GM12878 (cell line): ENCODE measurements around the gene ARF5.

ENCODE experiments used
- CBFB ChIP-seq: IDR thresholded peaks from 2 replicates; pipeline ENCODE4 v1.6.1; 2016; ENCODE audit warnings: antibody characterized with exemption, low read depth
- CHD2 ChIP-seq: IDR thresholded peaks from 2 replicates; pipeline ENCODE4 v1.6.1; 2011; ENCODE audit warnings: low read depth, low read length, improper control_type of control experiment, borderline replicate concordance
- CREB1 ChIP-seq: IDR thresholded peaks from 2 replicates; pipeline ENCODE4 v1.6.1; 2012; ENCODE audit warnings: low read depth, mild to moderate bottlenecking, inconsistent platforms
- CTCF ChIP-seq, 3 experiments: IDR thresholded peaks in 2 of 3; conservative IDR thresholded peaks in 1 of 3; 2 replicates each; pipeline ENCODE4 v1.5.1; 2011; ENCODE audit warnings: low read depth in 3 of 3, low read length in 3 of 3, mild to moderate bottlenecking in 3 of 3, control low read depth in 2 of 3, moderate library complexity in 2 of 3, inconsistent platforms in 1 of 3, mixed read lengths in 1 of 3; ENCODE audit not compliant: control insufficient read depth in 2 of 3, insufficient read depth in 1 of 3; ENCODE audit errors: extremely low read depth in 1 of 3
- POLR2A ChIP-seq: IDR thresholded peaks from 2 replicates; pipeline ENCODE4 v1.6.1; 2011; ENCODE audit warnings: low read depth, mild to moderate bottlenecking, low read length
- POLR2AphosphoS5 ChIP-seq: IDR thresholded peaks from 2 replicates; pipeline ENCODE4 v1.6.1; 2011; ENCODE audit warnings: mild to moderate bottlenecking, low read length, inconsistent platforms
- SMC3 ChIP-seq: IDR thresholded peaks from 2 replicates; pipeline ENCODE4 v1.6.1; 2011; ENCODE audit warnings: low read length, improper control_type of control experiment, borderline replicate concordance
- SRF ChIP-seq, 2 experiments: IDR thresholded peaks; 2 replicates each; pipeline ENCODE4 v1.6.1; 2011; ENCODE audit warnings: low read depth in 2 of 2, low read length in 2 of 2, mild to moderate bottlenecking in 1 of 2, moderate library complexity in 1 of 2
- TCF7 ChIP-seq: IDR thresholded peaks from 2 replicates; pipeline ENCODE4 v1.6.1; 2014; ENCODE audit warnings: antibody characterized with exemption, borderline replicate concordance
- ZZZ3 ChIP-seq: IDR thresholded peaks from 2 replicates; pipeline ENCODE4 v1.6.1; 2011; ENCODE audit warnings: low read depth; ENCODE audit not compliant: control insufficient read depth, insufficient read length

DNA sequence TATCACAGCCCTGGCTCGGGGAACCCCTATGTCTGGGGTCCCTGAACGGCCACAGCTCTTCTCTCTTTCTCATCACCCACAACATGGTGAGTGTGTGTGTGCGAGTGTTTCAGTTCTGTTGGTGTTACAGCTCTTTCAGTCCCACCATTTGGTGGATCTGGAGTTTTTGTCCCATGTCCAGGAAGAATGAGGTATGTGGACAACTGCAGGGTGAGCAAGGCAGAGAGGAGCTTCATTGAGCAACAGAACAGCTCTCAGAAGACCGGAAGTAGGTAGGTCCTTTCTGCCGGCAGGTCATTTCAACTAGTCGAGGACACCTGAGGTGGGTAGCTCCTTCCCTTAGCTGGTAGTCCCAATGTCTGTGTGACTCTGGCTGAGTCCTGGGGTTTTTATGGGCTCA is 20.2 kb downstream of the ARF5 start:
- TF ChIP-seq CBFB (no peak), SMC3 (no peak), POLR2A (no peak), SRF (IDR thresholded peaks at IDR 0.05; ENCODE audit: low read depth in 2 of 2, low read length in 2 of 2) (no peak), CTCF (IDR thresholded peaks at IDR 0.05 in 2 of 3, conservative IDR thresholded peaks at IDR 0.05 in 1 of 3; ENCODE audit: control insufficient read depth in 2 of 3, extremely low read depth in 1 of 3, insufficient read depth in 1 of 3, low read depth in 3 of 3, low read length in 3 of 3) (no peak), ZZZ3 (no peak), POLR2AphosphoS5 (no peak), CREB1 (no peak), CHD2 (no peak), TCF7 (no peak)
